Measurements from ENCODE around the gene PATL2.
"Not testable (repeated sequence)": the region's sequence is repeated elsewhere in the genome, so short reads cannot be mapped to it uniquely, and the experiment has no call there.

The PATL2 gene

DNA sequence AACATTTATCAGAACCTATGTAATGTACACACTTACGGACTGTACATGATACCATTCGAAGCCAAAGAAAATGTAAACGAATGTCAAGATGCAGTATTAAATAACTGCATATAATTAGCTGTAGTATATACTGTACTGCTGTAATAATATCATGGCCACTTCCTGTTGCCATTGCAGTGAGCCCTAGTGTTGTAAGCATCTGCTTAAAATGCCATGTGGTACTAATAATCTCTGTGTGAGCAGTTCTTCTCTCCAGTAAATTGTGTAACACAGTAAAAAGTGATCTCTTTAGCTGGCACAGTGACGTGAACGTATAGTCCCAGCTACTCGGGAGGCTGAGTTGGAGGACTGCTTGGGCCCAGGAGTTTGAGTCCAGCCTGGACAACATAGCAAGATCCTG, 56.3 kb downstream of the PATL2 start:
- no peak for DNase-seq (ENCODE audit: low spot score)
- no peak for FAIRE-seq

- FAIRE-seq (no peak), DNase-seq (ENCODE audit: low spot score) (no peak)
These were observed 63.5 kb downstream of the PATL2 start for GRCh38 chr15:44647637-44648036.

DNA sequence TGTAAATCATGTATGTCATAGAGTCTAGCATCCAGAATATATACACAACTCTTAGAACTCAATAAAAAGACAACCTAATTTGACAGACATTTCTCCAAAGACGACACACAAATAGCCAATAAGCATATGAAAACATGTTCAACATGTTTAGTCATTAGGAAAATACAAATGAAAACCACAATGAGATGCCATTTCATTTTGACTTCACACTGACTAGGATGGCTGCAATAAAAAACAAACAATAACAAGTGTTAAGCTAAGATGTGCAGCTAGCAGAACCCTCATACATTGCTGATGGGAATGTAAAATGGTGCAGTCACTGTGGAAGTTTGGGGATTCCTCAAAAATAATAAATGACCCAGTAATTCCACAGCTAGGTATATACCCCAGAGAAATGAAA, 64.1 kb downstream of the PATL2 start:
- FAIRE-seq (no peak), DNase-seq (ENCODE audit: low spot score) (no peak)

- no peak for DNase-seq (ENCODE audit: low spot score)
- no peak for FAIRE-seq
These were observed 64.7 kb downstream of the PATL2 start for GRCh38 chr15:44646460-44646859.

GRCh38 chr15:44641651-44642050, 69.5 kb downstream of the PATL2 start:
- FAIRE-seq (no peak), DNase-seq (ENCODE audit: low spot score) (no peak)

- no peak for FAIRE-seq
- no peak for DNase-seq (ENCODE audit: low spot score)
These were observed 74.1 kb downstream of the PATL2 start for GRCh38 chr15:44636976-44637375.

GRCh38 chr15:44633603-44634002, 77.5 kb downstream of the PATL2 start:
- FAIRE-seq: no peak

GRCh38 chr15:44625286-44625685, 85.8 kb downstream of the PATL2 start:
- not testable (repeated sequence) for FAIRE-seq; DNase-seq (ENCODE audit: low spot score)

More at GRCh38 chr15:44633603-44634002, 77.5 kb downstream of the PATL2 start:
- no peak for DNase-seq (ENCODE audit: low spot score)

DNA sequence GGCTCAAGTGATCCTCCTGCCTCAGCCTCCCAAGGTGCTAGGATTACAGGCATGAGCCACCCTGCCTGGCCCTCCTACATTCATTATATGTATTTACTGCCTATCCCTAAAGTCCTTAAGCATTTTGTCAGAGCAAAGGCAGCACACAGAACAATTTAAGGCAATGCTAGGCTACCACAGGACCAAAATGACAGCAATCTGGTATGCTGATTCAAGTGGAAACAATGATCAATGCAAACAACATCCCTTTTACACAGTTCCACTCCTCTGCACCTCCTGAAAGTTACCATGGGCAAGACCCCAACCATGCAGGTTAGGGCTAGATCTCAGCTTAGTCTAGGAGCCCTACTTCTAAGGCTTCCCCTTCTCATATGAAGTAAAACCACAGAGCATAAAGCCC, 87.9 kb downstream of the PATL2 start:
- no peak for DNase-seq (ENCODE audit: low spot score)
- no peak for FAIRE-seq

DNA sequence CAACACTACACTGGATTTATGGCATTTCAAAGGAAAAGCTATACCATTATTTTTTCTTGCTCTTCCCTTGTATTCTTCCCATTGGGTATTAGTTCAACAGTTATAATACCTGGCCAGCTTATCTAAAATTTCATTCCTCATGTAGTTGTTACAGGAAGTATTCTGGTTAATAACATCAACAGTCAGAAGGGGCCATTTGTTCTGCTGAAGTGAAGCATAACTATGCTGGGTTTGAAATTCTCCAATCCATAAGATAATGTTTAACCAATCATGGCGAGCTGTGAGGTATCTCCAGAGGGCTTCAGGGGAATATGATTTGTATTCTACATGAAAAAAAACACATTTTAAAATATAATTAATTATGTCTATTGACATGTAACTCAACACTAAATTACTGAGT, 91.0 kb downstream of the PATL2 start:
- FAIRE-seq: no peak
- no peak for DNase-seq (ENCODE audit: low spot score)

DNA sequence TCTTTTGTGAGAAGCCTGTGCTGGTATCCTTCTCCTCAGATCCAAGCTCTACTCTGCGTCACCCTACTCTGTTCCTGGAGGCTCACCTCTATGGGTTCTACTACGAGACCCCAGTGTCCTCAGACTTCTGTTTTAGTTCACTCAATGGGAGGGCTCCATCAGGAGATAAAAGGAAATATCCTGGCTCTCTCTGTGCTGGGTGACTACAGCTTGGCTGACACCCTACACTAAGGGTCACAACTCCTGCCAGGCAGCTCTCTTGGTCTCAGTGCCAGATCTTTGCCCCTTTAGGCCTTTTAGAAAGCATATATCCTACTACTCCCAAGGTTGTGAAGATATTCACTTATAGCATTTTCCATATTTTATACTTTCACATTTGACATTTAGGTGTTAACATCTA, 94.1 kb downstream of the PATL2 start:
- FAIRE-seq: no peak
- no peak for DNase-seq (ENCODE audit: low spot score)
